Activated naive CD4-positive, alpha-beta T cell treated with anti-CD3 and anti-CD28 coated beads, Interleukin-2, amount 50 U/mL, for 72 hours (primary cell): ENCODE data around the gene LEO1. TPM values are rescaled to one million over a fixed set of nuclear protein-coding genes. Genes with fewer than 3 reads are reported as not detected.

Experiments
- ATAC-seq, 2 donors: fragments of 150-1000 bp; cut with Tn5 transposase; 2 replicates each; pipeline ENCODE4 v1.10.0; 2021; ENCODE audit warnings: mild to moderate bottlenecking in 2 of 2, moderate library complexity in 2 of 2
- DNase-seq, 2 donors: peaks; one replicate each; pipeline ENCODE4 v3.0.0; 2021 to 2022; ENCODE audit warnings: low spot score in 2 of 2
- H3K27ac Mint-ChIP-seq, 2 donors: one replicate each; pipeline ENCODE4 v1.8.0; 2022; ENCODE audit warnings: mild to moderate bottlenecking in 2 of 2, mixed read lengths in 2 of 2
- H3K36me3 Mint-ChIP-seq, 2 donors: one replicate each; pipeline ENCODE4 v1.8.0; 2022; ENCODE audit warnings: mixed read lengths in 2 of 2
- H3K9me3 Mint-ChIP-seq, 2 donors: one replicate each; pipeline ENCODE4 v1.8.0; 2022; ENCODE audit warnings: mixed read lengths in 2 of 2
- total RNA-seq, 2 donors: library from RNA; stranded (reverse); gene quantifications; one replicate each; pipeline ENCODE4 v1.2.3, GENCODE V29; 2022

LEO1 gene
- total RNA-seq, 2 donors from 2014 or later: 15.4 to 31.2 TPM

DNA sequence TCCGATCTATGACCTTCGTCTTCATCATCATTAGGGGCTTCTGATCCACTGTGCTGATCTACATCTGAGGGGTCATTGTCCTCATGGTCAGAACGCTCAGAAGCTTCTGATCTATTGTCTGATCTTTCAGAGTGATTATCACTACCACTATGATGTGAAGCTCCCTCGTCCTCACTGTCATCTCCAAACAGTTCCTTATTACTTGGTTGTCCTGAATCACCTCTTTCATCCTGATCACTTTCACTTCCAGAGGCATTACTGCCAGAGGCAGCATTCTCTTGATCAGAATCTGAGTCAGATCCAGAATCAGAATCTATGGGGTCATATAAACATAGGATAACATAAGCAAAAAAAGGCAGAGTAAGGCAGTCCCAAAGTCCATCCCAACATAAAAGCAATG lies 5.4 kb downstream of the LEO1 start:
- ATAC-seq: peak; percentile 50 to 66
- DNase-seq: no peak
- peaks cover 4 to 8% of the 10 kb centered on the region in 2 donors for H3K9me3 Mint-ChIP-seq
- no peak overlapping the region for H3K27ac Mint-ChIP-seq
- peaks cover 21 to 42% of the 10 kb centered on the region in 2 donors for H3K36me3 Mint-ChIP-seq

DNA sequence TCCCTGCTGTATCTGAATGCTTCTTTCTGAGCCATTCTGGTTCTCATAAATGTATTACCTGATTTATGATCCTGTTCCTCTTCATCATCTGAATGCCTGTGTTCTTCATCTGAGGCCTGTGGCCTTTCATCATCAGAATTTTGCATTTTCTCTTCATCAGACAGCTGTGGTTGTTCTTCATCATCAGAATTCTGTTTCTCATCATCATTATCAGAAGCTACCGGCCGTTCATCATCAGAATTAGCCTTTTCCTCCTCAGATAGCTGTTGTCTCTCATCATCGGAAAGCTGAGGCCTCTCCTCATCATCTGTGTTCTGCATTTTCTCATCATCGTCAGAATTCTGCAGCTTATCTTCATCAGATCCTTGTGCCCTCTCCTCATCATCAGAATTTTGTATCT lies 5.9 kb downstream of the LEO1 start:
- Mint-ChIP-seq H3K27ac (peak overlapping the region in 1 of 2 donors; percentile 50), H3K36me3 (peaks cover 17 to 37% of the 10 kb centered on the region in 2 donors), H3K9me3 (peaks cover 4 to 8% of the 10 kb centered on the region in 2 donors)
- no peak for DNase-seq
- no peak for ATAC-seq

DNA sequence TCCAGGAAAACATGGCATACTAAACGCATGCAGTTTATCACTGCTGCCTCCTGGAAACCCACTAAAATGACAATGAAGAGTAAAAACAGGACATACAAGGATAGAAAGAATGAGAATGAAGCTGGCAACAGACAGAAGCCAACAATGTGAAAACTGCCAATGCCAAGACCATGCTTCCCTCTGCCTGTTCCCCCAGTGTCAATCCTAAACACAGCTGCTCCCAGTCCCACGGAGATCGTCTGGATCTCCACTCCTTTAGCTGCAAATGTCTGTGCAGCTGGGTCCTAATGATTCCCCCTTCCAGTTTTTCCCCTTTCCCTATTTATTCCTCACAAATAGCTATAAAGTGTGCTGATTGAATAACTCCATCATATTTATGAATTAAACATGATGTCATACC lies 16.1 kb downstream of the LEO1 start:
- no peak for ATAC-seq
- DNase-seq: no peak
- Mint-ChIP-seq H3K36me3 (peaks cover 14 to 18% of the 10 kb centered on the region in 2 donors), H3K9me3 (no peaks in the 10 kb centered on the region), H3K27ac (no peak overlapping the region)

DNA sequence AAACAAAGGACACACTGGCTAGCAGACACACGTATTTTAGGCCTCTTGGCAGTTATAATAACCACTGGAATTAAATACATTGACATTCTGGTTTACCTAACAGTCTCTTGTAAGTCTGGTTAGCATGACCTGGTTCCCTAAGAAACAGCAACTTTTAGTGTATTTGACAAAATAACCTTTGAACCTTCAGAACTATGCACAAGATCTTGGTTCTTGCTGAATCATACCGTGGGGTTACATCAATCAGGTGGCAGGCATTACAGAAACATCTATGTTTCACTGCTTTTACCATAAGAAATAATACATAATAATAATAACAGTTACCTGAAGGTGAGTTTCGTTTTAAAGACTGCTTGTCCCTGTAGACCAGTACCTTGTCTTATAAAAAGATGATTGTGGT lies 18.8 kb downstream of the LEO1 start:
- ATAC-seq: no peak
- peak overlapping the region in 1 of 2 donors; percentile 87 for H3K27ac Mint-ChIP-seq
- H3K9me3 Mint-ChIP-seq: no peaks in the 10 kb centered on the region
- H3K36me3 Mint-ChIP-seq: peaks cover 12 to 30% of the 10 kb centered on the region in 2 donors
- DNase-seq: no peak

DNA sequence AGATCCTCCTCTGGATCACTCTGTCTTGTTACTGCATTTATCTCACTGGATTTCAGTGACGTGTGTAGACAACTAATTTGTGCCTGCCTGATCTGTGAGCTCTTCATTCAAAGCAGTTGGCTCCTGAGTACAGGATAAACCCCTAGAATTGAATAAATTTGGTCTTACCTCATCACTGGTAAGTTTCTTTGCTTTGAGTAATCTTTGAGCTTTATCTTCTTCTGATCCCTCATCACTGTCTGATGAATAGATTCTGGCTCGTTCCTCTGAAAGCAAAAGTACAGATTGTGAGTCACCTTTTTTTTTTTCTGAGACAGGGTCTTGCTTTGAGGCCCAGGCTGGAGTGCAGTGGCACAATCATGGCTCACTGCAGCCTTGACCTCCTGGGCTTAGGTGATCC lies 24.5 kb downstream of the LEO1 start:
- H3K27ac Mint-ChIP-seq: peak overlapping the region; percentile 38 to 64
- H3K9me3 Mint-ChIP-seq: no peaks in the 10 kb centered on the region
- ATAC-seq (peak; percentile 61 to 73), DNase-seq (no peak)
- peaks cover 14 to 48% of the 10 kb centered on the region in 2 donors for H3K36me3 Mint-ChIP-seq

DNA sequence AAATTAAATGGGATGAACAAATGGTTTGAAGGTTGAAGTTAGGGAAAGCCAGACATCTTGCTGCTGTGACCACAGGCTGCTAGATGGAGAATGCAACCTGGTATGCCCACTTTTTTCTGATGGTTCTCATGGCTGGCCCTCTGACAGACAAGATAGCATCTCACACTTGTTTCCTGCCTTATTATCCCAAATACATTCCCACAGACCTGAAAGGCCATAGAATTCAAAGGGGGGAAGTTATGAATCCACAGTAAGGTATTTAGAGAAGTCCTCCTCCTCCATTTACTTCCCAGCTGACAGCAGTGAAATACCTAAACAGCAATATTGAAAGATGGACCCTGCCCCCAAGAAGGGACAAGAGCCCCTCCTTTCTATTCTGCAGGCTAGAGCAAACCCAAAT lies 32.4 kb downstream of the LEO1 start:
- Mint-ChIP-seq H3K27ac (no peak overlapping the region), H3K36me3 (peaks cover 6 to 14% of the 10 kb centered on the region in 2 donors), H3K9me3 (no peaks in the 10 kb centered on the region)
- ATAC-seq: no peak
- DNase-seq: no peak

DNA sequence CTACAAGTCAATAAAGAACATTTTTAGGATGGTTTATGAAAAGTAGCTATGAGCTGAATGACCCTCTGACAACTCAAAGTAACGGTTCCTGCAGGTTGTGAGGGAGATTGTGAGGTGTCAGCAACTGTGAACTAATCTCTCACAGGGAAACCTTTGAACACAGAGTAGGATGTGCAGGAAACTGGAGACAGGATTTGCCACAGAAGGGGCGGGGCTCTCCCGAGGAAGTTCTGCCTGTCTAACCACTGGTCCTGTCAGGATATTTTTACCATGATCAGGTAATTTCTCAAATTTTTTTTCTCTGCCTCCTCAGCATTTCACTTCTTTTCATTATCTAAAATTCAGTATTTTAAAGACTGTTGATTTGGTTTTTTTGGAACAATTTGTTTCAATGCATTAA lies 33.3 kb downstream of the LEO1 start:
- Mint-ChIP-seq H3K36me3 (peaks cover 6% of the 10 kb centered on the region in 2 donors), H3K9me3 (no peaks in the 10 kb centered on the region), H3K27ac (peak overlapping the region in 1 of 2 donors; percentile 14)
- ATAC-seq: no peak
- no peak for DNase-seq

DNA sequence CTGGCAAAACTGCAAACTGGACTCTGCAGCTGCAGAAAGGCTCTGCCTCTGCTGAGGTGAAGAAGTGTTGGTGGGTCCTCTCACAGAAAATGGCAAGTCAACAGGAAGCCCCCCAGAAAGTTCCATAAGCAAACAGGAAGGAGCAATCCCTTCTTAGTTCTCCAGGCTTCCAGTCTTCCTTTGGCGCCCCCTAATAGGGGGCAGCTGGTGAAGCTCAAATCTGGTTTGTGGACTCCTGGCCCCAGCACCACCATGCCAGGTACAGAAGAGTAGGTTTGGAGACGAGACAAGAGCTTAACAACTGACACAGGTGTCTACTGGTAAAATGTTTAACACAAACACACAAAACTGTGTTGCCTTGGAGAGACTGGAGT lies 35.5 kb downstream of the LEO1 start:
- ATAC-seq: peak in 1 of 2 donors; percentile 26
- Mint-ChIP-seq H3K36me3 (no peaks in the 10 kb centered on the region), H3K27ac (peak overlapping the region; percentile 56 to 87), H3K9me3 (no peaks in the 10 kb centered on the region)
- DNase-seq: no peak

DNA sequence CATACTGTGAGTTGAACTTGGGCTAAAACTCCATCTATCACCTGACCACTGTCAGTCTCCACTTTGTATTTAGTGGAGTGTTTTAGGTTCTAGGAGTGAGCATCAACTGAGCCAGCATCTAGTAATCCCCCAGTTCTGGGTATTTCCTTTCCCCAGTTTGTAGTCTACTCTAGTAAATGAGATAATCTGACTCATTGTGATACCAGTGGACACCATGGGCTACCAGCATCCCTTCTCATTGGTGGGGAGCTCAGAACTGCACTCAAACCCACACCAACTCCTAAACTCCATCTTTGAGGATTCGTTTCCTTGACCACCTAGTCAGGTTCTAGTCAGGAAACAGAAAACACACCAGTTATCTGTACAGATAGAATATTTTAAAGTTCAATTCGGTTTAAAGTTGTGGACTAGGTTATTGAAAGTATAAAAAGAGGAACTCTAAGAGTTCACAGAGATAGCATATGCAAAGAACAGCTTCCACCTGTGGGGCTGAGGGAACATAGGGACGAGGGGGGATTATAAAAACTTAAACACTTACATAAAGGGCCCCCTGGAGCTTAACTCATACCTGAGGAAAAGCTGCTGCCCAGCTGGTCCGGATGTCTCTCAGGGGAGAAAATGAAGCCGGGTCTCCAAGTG lies 36.0 kb downstream of the LEO1 start:
- H3K27ac Mint-ChIP-seq: peak overlapping the region; percentile 56 to 87
- ATAC-seq: peak; percentile 35 to 53
- no peaks in the 10 kb centered on the region for H3K9me3 Mint-ChIP-seq
- no peak for DNase-seq
- H3K36me3 Mint-ChIP-seq: no peaks in the 10 kb centered on the region

DNA sequence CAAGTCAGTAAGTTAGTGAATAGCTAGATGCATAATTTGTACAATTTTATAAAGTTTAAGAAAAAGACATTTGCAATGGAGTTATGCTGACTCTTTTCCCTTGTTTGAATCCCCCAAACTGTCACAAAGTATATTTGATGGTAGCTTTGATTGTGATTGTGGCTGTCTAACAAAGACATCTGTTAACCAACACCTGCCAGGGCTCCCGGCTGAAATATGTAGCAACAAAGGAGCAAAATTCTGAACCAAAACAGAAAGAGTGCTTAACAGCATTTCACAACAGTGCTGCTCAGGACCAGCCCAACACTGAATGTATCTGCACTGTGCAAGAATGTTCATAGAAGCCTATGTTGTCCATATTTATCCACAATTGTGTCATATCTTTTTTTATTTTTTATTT lies 39.4 kb downstream of the LEO1 start:
- DNase-seq (no peak), ATAC-seq (no peak)
- Mint-ChIP-seq H3K27ac (no peak overlapping the region), H3K36me3 (no peaks in the 10 kb centered on the region), H3K9me3 (no peaks in the 10 kb centered on the region)

DNA sequence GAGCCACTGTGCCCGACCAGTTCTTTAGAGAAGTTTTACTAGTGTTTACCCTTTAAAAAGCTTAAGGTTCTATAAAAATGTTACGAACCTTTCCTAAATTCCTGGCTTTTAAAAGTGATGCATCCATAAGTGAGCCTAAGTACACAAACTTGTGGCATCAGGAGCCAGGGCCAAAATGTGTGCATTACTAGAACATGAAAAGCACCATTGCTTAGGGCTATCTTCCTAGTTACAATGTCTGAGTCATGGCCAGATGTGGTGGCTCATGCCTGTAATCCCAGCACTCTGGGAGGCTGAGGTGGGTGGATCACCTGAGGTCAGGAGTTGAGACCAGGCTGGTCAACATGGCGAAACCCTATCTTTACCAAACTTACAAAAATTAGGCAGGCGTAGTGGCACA lies 39.9 kb downstream of the LEO1 start:
- ATAC-seq: no peak
- no peaks in the 10 kb centered on the region for H3K9me3 Mint-ChIP-seq
- no peaks in the 10 kb centered on the region for H3K36me3 Mint-ChIP-seq
- H3K27ac Mint-ChIP-seq: peak overlapping the region in 1 of 2 donors; percentile 22
- DNase-seq: no peak

DNA sequence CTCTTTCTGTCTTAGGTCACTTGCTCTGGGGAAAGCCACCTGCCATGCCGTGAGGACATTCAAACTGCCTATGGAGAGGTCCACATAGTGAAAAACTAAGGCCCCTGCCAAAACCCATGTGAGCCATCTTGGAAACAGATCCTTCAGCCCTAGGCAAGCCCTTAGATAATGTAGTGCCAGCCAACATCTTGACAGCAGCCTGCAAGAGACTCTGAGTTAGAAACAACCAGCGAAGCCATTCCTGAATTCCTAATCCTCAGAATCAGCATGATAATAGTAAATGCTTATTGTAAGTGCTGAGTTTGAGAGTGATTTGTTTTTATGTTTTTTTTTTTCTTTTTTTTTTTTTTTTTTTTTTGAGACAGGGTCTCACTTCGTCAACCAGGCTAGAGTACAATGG lies 40.6 kb downstream of the LEO1 start:
- Mint-ChIP-seq H3K36me3 (no peaks in the 10 kb centered on the region), H3K27ac (peak overlapping the region in 1 of 2 donors; percentile 9), H3K9me3 (no peaks in the 10 kb centered on the region)
- DNase-seq (no peak), ATAC-seq (no peak)

DNA sequence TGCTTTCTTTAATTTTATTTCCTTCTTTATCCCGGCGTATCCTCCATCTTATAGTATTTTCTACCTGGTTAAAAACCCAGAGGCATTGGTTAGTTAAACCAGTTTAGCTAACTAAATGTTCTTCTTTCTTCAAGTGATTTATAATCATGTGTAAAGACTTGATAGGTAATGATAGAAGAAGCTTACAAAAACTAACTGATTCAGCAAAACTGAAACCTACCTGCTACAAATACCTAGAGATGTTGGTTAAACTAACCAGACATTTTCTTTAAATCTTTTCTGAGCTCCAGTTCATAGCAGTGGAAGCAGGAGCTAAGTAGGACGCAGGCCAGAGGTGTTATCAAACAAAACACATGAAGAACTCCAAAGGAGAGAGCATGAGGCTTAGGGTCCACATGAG lies 44.8 kb downstream of the LEO1 start:
- no peaks in the 10 kb centered on the region for H3K9me3 Mint-ChIP-seq
- ATAC-seq (no peak), DNase-seq (no peak)
- H3K27ac Mint-ChIP-seq: peak overlapping the region in 1 of 2 donors; percentile 45
- H3K36me3 Mint-ChIP-seq: peaks cover 0 to 5% of the 10 kb centered on the region in 2 donors

DNA sequence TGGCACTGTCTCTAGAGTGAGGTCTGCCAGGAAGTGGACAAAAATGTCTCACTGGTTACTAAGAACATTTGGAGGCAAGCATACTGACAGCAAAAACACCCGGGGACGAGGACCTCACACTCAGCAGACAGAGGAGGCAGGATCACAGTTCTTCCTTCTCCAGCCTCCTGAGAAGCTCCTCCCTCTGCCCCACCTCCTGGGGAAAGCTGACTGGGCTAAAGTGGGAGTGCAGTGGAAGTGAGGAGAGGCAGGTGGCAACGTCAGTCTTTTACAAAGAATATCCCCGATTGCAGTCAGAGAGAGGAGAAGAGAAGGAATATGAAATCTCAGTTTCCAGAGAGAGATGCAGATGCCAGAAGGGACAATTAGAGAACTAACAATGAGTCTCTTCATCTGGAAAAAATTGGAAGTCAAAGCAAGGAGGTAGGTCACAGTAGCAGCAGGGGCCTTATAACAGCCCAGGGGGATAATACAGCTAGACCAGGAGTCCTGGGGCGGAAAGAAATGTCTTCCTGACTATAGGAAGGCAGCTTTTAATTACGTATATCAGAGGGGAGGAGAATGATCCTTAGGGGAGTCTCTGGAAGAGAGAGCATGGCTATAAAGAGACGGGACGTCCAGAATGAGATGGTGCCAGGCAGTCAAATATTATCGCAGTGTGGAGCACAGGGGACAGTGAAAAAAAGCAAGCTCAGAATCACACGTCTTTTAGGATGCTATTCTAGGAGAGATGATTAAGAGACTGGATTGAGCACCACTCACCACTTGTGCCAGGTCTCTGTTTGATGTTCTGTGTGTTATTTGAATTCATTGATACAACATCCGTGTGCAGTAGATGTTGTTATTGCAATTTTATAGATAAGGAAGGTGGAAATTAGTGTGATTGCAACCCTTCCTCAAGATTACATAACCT lies 47.2 kb downstream of the LEO1 start:
- peak overlapping the region; percentile 1 to 41 for H3K27ac Mint-ChIP-seq

DNA sequence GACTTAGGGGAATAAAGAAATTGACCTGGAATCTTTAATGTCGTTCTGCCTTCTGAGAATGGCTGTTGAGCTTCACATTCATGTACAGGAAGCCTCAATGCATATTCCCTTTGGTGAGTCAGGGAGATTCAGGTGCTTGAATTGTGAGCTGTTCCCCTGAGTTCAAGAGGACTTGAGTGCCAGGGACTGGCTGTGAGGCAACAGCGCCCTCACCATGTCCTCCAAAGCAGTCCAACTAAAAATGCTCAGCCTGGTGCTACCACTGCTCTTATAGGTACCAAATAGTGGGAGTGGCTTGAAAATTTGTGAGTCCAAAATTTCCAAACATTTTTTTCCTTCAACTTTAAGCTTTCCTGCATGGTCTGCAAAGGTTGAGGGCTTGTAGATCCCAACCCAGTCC lies 54.1 kb downstream of the LEO1 start:
- Mint-ChIP-seq H3K27ac (peak overlapping the region in 1 of 2 donors; percentile 57), H3K9me3 (no peaks in the 10 kb centered on the region), H3K36me3 (no peaks in the 10 kb centered on the region)
- DNase-seq: no peak
- ATAC-seq: peak; percentile 48 to 53

More for the DNA sequence above, 47.2 kb downstream of the LEO1 start:
- no peaks in the 10 kb centered on the region for H3K9me3 Mint-ChIP-seq
- no peak for ATAC-seq
- H3K36me3 Mint-ChIP-seq: peaks cover 0 to 5% of the 10 kb centered on the region in 2 donors
- DNase-seq: no peak

DNA sequence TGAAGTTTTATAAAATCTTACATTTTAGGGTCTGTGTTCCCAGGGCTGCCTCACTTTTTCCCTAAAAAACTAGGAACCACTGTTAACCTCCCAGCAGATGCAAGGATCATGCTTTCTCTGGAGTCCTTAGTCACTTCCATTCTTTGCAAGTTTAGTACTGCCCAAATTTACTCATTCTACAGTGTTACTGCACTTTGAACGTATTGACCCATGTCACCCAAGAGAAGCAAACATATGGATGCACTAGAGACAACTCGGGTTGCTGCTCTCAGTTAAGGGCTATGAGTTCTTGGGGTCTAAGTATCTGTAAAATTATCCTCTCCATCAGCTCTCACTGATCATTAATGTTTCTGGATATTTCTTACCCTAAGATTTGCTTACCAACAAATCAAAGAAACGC lies 59.0 kb downstream of the LEO1 start:
- ATAC-seq: no peak
- Mint-ChIP-seq H3K27ac (no peak overlapping the region), H3K36me3 (peaks cover 0 to 6% of the 10 kb centered on the region in 2 donors), H3K9me3 (no peaks in the 10 kb centered on the region)
- no peak for DNase-seq

DNA sequence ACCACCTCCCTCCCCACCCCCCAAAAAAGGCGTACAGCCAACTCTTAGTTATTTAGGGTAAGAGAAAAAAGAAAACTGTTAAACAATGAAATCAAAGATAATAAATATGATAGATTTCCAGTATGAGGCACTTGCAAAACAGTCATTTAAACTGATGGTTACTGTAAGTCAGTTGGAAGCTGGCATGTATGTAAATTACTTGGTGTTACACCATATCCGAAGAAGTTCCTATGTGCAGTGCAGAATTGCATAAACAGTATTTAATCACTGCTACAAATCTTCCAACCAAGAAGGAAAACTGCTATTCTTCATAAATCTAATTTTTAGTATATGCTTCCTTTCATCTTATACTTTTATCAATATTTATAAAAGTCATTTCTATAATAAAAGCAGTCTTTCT lies 62.0 kb downstream of the LEO1 start:
- DNase-seq: no peak
- peaks cover 0 to 6% of the 10 kb centered on the region in 2 donors for H3K36me3 Mint-ChIP-seq
- no peaks in the 10 kb centered on the region for H3K9me3 Mint-ChIP-seq
- peak overlapping the region in 1 of 2 donors; percentile 13 for H3K27ac Mint-ChIP-seq
- no peak for ATAC-seq
